GM04503 (cell line): ENCODE results near the gene GNAI3.

Source experiments
- DNase-seq: peaks from one replicate; pipeline ENCODE4 v3.0.0-alpha.2; 2012; ENCODE audit warnings: low read depth

GNAI3 gene

GRCh38 chr1:109624201-109625010 is 76.0 kb downstream of the GNAI3 start:
- no peak for DNase-seq

GRCh38 chr1:109625176-109625575 is 76.8 kb downstream of the GNAI3 start:
- DNase-seq: no peak

GRCh38 chr1:109625601-109626560 is 77.5 kb downstream of the GNAI3 start:
- DNase-seq: no peak

GRCh38 chr1:109626682-109627408 is 78.4 kb downstream of the GNAI3 start:
- DNase-seq: no peak

- no peak for DNase-seq
Observed at GRCh38 chr1:109627692-109628399, 79.4 kb downstream of the GNAI3 start.

GRCh38 chr1:109628540-109629321 is 80.3 kb downstream of the GNAI3 start:
- no peak for DNase-seq

GRCh38 chr1:109629372-109630030 is 81.1 kb downstream of the GNAI3 start:
- DNase-seq: no peak

- DNase-seq: no peak
Observed at GRCh38 chr1:109630081-109630897, 81.9 kb downstream of the GNAI3 start.

GRCh38 chr1:109630898-109631512 is 82.6 kb downstream of the GNAI3 start:
- DNase-seq: no peak

- DNase-seq: no peak
Observed at GRCh38 chr1:109631513-109632505, 83.4 kb downstream of the GNAI3 start.

GRCh38 chr1:109632671-109633346 is 84.4 kb downstream of the GNAI3 start:
- DNase-seq: no peak

- DNase-seq: no peak
Observed at GRCh38 chr1:109634292-109634691, 85.9 kb downstream of the GNAI3 start.

GRCh38 chr1:109634771-109635750 is 86.6 kb downstream of the GNAI3 start:
- no peak for DNase-seq

GRCh38 chr1:109635862-109636200 is 87.4 kb downstream of the GNAI3 start:
- no peak for DNase-seq

- DNase-seq: no peak
Observed at GRCh38 chr1:109636201-109636952, 88.0 kb downstream of the GNAI3 start.
